ENCODE data around the gene CAMK1D.
A peak's percentile ranks its signal among the peaks of the same experiment; 100 is the strongest.
"Not testable (repeated sequence)": the region's sequence is repeated elsewhere in the genome, so short reads cannot be mapped to it uniquely, and the experiment has no call there.

Gene CAMK1D

DNA sequence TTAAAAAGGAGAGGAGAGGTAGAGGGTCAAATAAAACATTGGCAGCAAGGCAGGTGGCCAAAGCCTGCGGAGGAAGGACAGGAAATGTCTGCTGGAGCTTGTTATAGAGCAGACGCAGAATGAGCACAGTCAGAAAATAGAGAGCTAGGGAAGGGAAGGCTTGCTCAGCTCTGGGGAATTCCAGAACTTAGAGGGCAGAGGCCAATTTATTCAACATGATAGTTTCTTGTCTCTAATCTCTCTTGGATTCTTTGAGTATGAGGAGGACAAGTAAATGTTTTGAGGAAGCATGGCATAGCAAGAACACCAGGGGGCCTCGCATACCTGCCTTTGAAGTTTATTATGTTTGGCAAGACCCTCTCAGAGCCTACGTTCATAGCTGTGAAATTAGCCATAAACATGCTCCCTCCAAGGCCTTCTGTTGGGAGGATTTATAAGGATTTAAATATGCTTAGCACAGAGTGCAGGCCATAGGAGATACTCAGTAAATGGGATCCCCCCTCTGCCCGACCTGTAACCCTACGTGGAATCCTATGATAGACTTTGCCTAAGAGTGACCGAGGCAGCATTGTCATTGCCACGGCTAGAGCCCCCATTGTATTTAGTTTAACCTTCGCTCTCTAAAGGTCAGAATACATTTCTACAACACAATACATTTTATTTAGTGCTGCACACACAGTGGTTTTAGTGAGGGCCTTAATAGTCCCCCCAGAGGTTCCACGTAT is 358.3 kb downstream of the CAMK1D start:
- DNase-seq: peak; percentile 51

GRCh38 chr10:12709000-12709401 is 359.7 kb downstream of the CAMK1D start:
- DNase-seq: peak; percentile 60

GRCh38 chr10:12709521-12709963 is 360.2 kb downstream of the CAMK1D start:
- peak; percentile 67 for DNase-seq

DNA sequence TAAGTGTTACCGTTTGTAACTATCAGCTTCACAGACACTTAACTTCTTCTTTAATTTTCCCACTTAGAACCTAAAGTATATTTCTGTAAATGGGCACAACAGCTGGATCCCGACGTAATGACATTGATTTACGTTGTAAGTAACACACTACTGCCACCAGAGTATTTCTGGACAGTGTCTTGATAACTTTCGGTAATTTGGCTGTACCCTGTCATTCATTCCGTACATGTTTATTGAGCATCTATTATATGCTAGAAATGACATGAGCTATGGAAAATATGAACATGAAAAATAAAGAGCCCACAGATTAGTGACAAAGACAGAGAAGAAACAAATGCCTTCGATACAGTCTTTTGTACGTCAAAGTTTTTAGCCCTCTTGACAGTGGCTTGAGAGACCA is 360.8 kb downstream of the CAMK1D start:
- no peak for DNase-seq

DNA sequence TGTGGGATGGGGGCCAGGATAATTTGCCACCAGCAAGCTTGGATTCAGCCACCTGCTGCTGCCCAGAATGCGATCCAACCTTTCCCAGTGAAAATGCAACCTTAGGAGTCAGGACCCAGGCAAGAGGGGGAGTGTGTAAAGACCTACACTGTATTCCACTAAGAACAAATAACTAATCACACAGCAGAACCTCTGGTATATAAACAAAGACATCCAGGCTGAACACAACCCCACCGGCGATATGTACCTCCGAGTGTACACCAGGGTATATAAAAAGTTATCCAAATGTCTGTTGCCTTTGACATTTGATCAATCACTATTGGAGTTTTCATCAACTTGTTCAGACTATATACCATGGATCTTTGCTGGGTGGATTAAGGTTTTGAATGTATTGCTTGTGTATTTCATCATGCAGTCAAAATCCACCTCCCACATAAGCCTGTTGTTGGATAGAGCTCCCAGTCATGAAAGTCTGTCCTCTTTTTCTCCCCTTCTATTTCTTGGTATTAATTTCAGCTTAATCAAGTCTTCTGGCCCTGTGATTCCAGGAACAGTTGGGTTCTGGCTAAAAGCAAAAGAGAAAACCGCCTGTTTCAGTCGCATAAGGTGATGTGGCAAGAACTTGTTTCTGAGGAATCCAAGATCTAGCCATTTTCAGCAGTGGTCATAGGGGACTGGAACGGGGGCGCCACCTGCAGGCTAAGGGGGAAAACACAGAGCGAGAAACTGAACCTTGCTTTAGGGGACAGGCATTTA is 361.4 kb downstream of the CAMK1D start:
- peak; percentile 87 for DNase-seq

- no peak for DNase-seq
Measured at GRCh38 chr10:12711350-12711708, 362.0 kb downstream of the CAMK1D start.

DNA sequence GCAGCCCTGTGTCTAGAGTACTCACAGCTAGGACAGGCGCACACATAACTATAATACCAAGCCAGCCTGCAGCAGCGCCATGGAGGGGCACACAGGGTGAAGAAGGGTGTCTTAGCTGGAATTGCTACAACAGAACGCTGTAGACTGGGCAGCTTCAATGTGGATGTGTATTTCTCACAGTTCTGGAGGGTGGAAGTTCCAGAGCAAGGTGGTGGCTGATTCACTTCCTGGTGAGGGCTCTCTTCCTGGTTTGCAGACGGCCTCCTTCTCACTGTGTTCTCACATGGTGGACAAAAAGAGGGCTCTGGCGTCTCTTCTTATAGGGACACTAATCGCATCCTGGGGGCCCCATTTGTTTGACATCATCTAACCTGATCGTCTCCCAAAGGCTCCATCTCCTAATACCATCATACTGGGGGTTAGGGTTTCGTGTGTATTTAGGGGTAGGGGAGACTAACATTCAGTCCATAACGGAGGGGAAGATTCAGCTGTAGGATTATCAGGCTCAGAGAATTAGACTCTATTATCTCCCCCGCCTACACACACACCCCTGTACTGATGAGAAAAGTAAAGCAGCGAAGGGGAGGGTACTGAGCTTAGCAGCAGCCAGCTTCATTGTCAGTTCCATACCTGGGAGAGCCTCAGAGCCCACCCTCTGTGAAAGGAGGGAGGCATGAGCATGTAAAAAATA is 363.1 kb downstream of the CAMK1D start:
- no peak for DNase-seq

- DNase-seq: not testable (repeated sequence)
Measured at GRCh38 chr10:12712984-12713316, 363.6 kb downstream of the CAMK1D start.

GRCh38 chr10:12716042-12716441 is 366.7 kb downstream of the CAMK1D start:
- no peak for DNase-seq

DNA sequence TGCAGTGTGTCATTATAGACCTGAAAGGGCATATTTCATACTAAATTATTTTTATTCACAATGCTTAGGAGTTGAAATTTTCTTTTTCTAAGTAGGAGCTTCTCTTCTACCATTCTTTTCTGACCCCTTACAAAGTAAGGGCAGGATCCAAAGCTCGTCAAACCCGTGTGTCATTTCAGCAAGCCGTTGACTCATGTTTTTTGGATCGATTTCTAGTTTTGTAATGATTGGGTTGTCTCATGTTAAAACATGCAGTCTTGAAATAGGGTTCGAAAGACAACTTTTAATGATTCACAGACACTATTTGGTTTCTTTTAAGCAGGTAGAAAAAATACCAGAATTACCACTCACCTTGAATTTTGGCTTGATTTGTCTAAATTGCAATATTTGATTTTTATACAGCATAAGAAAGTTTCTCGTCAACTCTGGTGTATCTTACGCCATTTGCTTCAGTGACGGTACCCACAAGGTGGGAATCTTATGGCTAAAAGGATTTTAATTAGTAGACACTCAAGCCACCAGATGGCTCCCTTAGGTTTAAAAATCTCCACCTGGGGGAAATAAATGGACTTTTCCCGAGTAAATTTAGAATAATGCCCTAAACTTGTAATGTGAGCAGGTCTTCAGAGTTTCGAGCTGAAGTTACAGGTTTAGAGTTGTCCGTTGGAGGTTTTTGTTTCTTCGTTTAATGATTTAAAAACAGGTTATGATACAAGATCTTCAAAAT is 368.8 kb downstream of the CAMK1D start:
- no peak for DNase-seq

GRCh38 chr10:12719365-12719764 is 370.0 kb downstream of the CAMK1D start:
- no peak for DNase-seq

DNA sequence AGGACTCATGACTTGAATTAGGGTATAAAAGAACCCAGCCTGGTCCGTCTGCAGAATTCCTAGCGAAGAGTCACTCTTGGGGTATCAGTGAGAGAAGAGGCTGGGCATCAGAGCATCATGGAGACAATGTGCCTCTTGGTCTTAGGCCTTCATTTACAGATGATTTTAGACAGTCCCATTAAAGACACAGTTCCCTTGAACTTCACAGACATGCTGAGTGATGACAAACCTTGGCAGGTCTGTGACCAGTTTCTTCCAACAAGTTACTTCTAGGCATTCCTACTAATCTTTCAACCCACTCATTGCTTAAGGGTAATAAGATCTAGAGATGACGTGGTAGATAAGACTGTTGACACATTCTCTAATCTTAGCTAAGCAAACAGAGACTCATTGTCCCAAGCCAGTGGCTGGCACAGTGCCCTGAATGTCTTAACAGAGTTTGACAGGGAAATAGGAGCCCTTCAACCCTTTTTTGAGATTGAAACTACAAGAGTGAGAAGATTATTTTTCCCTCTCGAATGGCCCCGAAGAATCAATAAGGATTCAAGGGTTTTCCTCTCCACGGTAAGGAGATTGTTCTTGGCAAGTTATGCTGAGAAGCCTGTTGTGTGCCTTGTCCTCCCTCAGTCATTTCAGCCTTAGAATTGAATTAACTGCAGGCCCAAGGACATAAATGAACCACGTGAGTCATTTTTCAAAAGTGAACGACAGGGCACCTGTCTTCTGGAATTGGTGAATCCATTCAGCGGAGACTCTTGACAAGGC is 371.1 kb downstream of the CAMK1D start:
- DNase-seq: peak; percentile 93

DNA sequence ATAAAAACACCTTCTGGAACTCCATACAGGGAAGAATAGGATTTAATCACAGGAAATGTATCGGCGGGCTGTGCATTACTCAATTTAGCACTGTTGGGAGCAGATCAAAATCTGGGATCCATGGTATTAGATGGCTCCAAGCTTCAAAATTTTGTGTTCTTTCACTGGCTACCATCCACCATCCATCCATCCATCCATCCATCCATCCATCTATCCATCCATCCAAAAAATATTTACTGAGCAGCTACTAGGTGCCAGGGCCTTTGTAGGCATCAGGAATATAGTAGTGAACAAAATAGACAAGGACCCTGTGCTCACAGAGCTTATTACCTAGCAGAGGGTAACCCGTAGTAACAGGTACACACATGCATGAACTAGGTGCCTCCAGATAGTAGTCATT is 372.0 kb downstream of the CAMK1D start:
- no peak for DNase-seq

- no peak for DNase-seq
Measured at GRCh38 chr10:12723220-12723619, 373.9 kb downstream of the CAMK1D start.

GRCh38 chr10:12724807-12725579 is 375.6 kb downstream of the CAMK1D start:
- DNase-seq: no peak

DNA sequence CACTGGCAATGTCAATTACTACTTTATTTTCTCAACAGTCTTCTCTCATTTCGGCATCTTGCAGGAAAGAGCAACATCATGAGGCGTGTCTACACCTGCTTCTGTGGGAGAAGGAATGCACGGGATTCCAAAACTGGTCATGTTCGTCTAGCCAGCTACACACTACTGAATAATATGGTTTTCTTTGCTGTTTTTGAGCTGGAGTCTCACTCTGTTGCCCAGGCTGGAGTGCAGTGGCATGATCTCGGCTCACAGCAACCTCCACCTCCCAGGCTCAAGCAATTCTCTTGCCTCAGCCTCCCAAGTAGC is 376.2 kb downstream of the CAMK1D start:
- DNase-seq: not testable (repeated sequence)

GRCh38 chr10:12726971-12727831 is 377.9 kb downstream of the CAMK1D start:
- no peak for DNase-seq

- DNase-seq: no peak
Measured at GRCh38 chr10:12727832-12728215, 378.5 kb downstream of the CAMK1D start.

DNA sequence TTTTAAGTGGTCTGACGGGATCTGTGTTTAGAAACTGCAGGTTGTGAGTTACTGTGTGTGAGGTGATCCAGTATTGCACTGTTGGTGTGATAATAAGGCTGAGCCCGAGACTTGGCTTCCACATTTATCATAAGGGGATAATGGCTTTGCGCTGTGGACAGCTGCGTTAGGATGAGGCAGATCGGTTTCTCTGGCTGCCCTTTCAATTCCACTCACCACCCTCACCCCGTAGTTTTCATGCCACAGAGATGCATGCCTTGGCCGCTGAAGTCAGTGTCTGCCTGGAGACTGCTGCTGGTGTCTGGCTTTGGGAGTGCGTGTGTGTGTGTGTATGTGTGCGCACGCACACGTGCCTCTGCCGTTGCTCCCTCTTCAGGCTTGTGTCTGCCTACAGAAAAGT is 379.1 kb downstream of the CAMK1D start:
- DNase-seq: no peak

GRCh38 chr10:12729885-12730284 is 380.5 kb downstream of the CAMK1D start:
- peak; percentile 21 for DNase-seq
